ENCODE results near the gene SYPL2.
"Not testable (repeated sequence)": the region's sequence is repeated elsewhere in the genome, so short reads cannot be mapped to it uniquely, and the experiment has no call there.

SYPL2 gene

DNA sequence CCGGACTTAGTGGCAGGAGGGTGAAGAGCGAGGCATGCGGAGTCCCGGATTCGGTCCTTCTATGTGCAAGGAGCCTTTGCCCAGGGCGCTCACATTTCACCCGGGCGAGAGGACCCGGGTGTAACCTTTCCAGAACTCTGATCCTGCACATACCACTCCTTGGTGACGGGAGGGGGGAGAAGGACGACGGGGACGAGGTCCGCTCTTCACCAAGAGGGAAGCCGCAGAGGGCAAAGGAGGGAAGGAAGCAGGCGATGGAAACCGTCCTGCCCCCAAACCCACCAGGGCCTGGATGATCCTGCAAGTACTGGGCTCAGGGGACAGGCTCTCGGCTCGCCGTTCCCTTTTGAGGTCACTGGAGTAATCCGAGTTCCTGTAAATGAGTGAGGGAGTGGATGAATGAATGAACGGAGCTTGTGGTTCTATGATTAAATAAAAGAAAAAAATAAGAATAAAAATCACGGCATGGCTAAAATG is 993 bp downstream of the SYPL2 start:
- TF ChIP-seq, protein P1, sequence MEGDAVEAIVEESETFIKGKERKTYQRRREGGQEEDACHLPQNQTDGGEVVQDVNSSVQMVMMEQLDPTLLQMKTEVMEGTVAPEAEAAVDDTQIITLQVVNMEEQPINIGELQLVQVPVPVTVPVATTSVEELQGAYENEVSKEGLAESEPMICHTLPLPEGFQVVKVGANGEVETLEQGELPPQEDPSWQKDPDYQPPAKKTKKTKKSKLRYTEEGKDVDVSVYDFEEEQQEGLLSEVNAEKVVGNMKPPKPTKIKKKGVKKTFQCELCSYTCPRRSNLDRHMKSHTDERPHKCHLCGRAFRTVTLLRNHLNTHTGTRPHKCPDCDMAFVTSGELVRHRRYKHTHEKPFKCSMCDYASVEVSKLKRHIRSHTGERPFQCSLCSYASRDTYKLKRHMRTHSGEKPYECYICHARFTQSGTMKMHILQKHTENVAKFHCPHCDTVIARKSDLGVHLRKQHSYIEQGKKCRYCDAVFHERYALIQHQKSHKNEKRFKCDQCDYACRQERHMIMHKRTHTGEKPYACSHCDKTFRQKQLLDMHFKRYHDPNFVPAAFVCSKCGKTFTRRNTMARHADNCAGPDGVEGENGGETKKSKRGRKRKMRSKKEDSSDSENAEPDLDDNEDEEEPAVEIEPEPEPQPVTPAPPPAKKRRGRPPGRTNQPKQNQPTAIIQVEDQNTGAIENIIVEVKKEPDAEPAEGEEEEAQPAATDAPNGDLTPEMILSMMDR (IDR thresholded peaks at IDR 0.05; ENCODE audit: low read depth, low read length) = no peak
- TF ChIP-seq MYC (IDR thresholded peaks at IDR 0.05; ENCODE audit: low read depth, low read length) (no peak), MAX (IDR thresholded peaks at IDR 0.05; ENCODE audit: low read depth, low read length) (no peak), POLR2A (IDR thresholded peaks at IDR 0.05; ENCODE audit: extremely low read depth, insufficient read length) (no peak)
- H3K4me3 ChIP-seq (ENCODE audit: low read depth, low read length) = no peak overlapping the region
- no peak for DNase-seq (ENCODE audit: low read depth)

DNA sequence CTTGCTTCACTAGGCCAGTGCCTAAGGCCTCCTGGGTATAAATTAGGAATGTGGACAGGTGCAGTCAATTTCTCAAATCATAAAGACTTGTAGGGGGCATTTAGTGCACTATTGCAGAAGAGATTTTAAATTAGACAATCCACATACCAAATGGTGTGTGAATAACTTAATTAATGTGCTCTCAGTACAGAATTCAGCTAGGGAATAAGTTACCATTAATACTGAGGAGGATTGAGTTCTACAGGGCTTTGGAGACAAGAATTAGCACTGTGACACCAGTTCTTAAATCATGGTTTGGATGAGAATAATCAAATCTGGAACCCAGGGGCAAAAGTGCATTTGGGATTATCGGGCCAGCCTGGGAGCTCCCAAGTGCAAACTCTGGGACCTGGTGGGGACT is 1.7 kb downstream of the SYPL2 start:
- TF ChIP-seq, protein P1 (IDR thresholded peaks at IDR 0.05; ENCODE audit: low read depth, low read length) = no peak
- TF ChIP-seq MAX (IDR thresholded peaks at IDR 0.05; ENCODE audit: low read depth, low read length) = no peak
- no peak for TF ChIP-seq POLR2A (IDR thresholded peaks at IDR 0.05; ENCODE audit: extremely low read depth, insufficient read length)
- no peak for TF ChIP-seq MYC (IDR thresholded peaks at IDR 0.05; ENCODE audit: low read depth, low read length)
- DNase-seq (ENCODE audit: low read depth) = no peak
- H3K4me3 ChIP-seq (ENCODE audit: low read depth, low read length) = no peak overlapping the region

DNA sequence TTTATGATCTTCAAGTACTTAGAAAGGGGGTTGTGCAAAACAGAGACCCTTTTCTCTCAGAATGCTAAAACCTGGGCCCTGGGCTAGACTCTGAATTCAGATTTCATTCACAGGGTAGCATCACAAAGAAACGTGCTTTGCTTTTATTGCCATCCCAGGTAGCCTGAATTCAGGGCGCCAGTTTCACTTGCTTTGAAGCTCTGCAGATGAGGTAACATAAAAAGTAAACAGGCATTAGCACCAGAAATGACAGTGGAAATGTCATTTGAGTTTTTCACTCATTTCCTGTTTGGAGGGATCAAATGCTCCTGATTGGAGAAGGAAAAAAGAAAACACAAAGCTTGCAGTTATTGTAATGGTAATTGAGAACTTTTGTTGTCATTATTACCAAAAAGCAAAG is 2.6 kb downstream of the SYPL2 start:
- TF ChIP-seq, protein P1 (IDR thresholded peaks at IDR 0.05; ENCODE audit: low read depth, low read length) = no peak
- no peak for TF ChIP-seq MYC (IDR thresholded peaks at IDR 0.05; ENCODE audit: low read depth, low read length)
- TF ChIP-seq POLR2A (IDR thresholded peaks at IDR 0.05; ENCODE audit: extremely low read depth, insufficient read length) = no peak
- TF ChIP-seq MAX (IDR thresholded peaks at IDR 0.05; ENCODE audit: low read depth, low read length) = no peak

DNA sequence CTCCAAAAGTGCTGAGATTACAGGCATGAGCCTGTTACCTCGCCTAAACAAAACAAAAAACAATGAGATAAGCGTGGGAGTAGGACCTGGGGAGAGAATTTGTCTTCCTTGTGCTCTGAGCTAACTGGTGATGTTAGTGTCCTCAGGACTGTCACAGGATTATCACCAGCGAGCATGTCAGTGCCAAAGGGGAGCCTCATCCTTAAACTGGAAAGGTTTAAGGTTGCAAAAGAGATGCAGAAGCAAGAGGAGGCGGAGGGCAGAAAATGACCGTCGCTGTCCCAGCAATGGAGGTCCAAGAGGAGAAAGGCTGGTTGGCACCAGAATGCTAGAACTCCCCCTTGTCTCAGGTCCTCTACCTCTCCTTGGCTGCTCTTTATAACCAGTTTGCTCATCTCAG is 3.9 kb downstream of the SYPL2 start:
- TF ChIP-seq MYC (IDR thresholded peaks at IDR 0.05; ENCODE audit: low read depth, low read length) (no peak), MAX (IDR thresholded peaks at IDR 0.05; ENCODE audit: low read depth, low read length) (no peak), POLR2A (IDR thresholded peaks at IDR 0.05; ENCODE audit: extremely low read depth, insufficient read length) (no peak)
- TF ChIP-seq, protein P1 (IDR thresholded peaks at IDR 0.05; ENCODE audit: low read depth, low read length) = no peak
- DNase-seq (ENCODE audit: low read depth) = no peak
- no peak overlapping the region for H3K4me3 ChIP-seq (ENCODE audit: low read depth, low read length)

More for the DNA sequence above, 2.6 kb downstream of the SYPL2 start:
- DNase-seq (ENCODE audit: low read depth) = no peak
- no peak overlapping the region for H3K4me3 ChIP-seq (ENCODE audit: low read depth, low read length)

DNA sequence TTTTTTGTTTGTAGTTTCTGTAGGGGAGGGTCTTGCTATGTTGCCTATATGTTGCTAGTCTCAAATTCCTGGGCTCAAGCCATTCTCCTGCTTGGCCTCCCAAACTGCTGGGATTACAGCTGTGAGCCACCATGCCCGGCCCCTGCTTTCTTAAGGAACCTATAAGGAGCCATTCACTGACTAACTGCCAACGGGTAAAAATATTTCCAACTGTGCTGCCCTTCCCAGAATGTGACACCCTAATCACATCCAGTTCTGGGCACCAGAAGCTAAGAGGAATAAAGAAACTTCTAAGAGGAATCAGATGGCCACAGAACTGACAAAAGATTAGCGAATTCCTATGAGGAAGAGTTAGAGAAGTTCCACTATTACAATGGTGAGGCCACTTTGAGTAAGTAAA is 6.4 kb downstream of the SYPL2 start:
- DNase-seq (ENCODE audit: low read depth) = no peak
- H3K4me3 ChIP-seq (ENCODE audit: low read depth, low read length) = no peak overlapping the region
- TF ChIP-seq MYC (IDR thresholded peaks at IDR 0.05; ENCODE audit: low read depth, low read length) = no peak
- TF ChIP-seq POLR2A (IDR thresholded peaks at IDR 0.05; ENCODE audit: extremely low read depth, insufficient read length) = no peak
- TF ChIP-seq, protein P1 (IDR thresholded peaks at IDR 0.05; ENCODE audit: low read depth, low read length) = no peak
- no peak for TF ChIP-seq MAX (IDR thresholded peaks at IDR 0.05; ENCODE audit: low read depth, low read length)

GRCh38 chr1:109473284-109474057 is 7.1 kb downstream of the SYPL2 start:
- H3K4me3 ChIP-seq (ENCODE audit: low read depth, low read length); DNase-seq (ENCODE audit: low read depth): not testable (repeated sequence)
